Erythroblast (primary cell): ENCODE measurements around the gene TSSK6.

Experiments used
- GATA1 ChIP-seq: IDR thresholded peaks from 2 replicates; pipeline ENCODE4 v1.6.1; 2011; ENCODE audit warnings: low read depth, mild to moderate bottlenecking, control low read depth, low read length, moderate library complexity
- POLR2A ChIP-seq: IDR thresholded peaks from 2 replicates; pipeline ENCODE4 v1.6.1; 2011; ENCODE audit warnings: mild to moderate bottlenecking, low read length

DNA sequence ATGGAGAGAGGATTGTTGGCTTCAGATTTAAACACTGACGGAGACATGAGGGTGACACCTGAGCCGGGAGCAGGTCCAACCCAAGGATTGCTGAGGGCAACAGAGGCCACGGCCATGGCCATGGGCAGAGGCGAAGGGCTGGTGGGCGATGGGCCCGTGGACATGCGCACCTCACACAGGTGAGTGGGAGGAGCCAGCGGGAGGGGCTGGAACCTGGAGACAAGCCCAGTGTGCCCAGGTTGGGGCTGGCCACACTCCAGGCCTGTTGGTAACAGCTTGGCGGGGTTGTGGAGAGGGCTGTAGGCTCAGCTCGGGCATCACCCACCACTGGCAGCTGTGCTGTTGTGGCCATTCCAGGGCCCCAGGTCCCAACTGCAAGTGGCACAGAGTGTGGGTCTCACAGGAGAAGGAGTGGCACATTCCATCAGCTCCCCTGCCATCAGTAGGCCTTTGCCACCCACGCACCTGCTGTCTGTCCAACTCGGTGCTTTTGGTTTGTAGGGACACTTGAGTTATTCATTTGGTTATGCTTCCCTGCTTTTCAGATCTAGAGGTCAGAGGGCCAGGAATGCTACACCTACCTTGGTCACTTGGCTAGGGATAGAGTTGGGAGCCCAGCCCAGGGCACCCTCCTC lies 49.8 kb downstream of the TSSK6 start:
- no peak for TF ChIP-seq POLR2A
- no peak for TF ChIP-seq GATA1
